Thymus (tissue), 14 donors: ENCODE data around the gene MC5R. TPM values are rescaled to one million over a fixed set of nuclear protein-coding genes. Genes with fewer than 3 reads are reported as not detected.
A peak's percentile ranks its signal among the peaks of the same experiment; 100 is the strongest.

Experiments
- DNase-seq, 9 donors: peaks; one replicate each; pipeline ENCODE4 v3.0.0-alpha.2; 2013; ENCODE audit warnings: low spot score in 9 of 9, low read depth in 6 of 9, missing footprints in 1 of 9
- H3K27ac ChIP-seq, 2 donors: one replicate each; pipeline ENCODE4 v1.5.1; 2013; ENCODE audit warnings: control low read depth in 1 of 2, low read depth in 1 of 2, low read length in 1 of 2, mild to moderate bottlenecking in 1 of 2, moderate library complexity in 1 of 2
- H3K27me3 ChIP-seq, 2 donors: one replicate each; pipeline ENCODE4 v1.5.1; 2013; ENCODE audit warnings: low read length in 1 of 2; ENCODE audit not compliant: control insufficient read depth in 2 of 2, insufficient read depth in 1 of 2
- H3K36me3 ChIP-seq, 2 donors: one replicate each; pipeline ENCODE4 v1.5.1; 2013; ENCODE audit warnings: low read length in 1 of 2, mild to moderate bottlenecking in 1 of 2, moderate library complexity in 1 of 2; ENCODE audit not compliant: control insufficient read depth in 2 of 2, insufficient read depth in 2 of 2
- H3K4me1 ChIP-seq, 2 donors: one replicate each; pipeline ENCODE4 v1.5.1; 2013; ENCODE audit warnings: low read length in 2 of 2; ENCODE audit not compliant: control insufficient read depth in 2 of 2, insufficient read depth in 2 of 2
- H3K4me3 ChIP-seq, 2 donors: one replicate each; pipeline ENCODE4 v1.5.1; 2013; ENCODE audit warnings: low read length in 2 of 2, control low read depth in 1 of 2, mild to moderate bottlenecking in 1 of 2
- H3K9me3 ChIP-seq, 2 donors: one replicate each; pipeline ENCODE4 v1.5.1; 2013; ENCODE audit warnings: low read length in 1 of 2, mild to moderate bottlenecking in 1 of 2; ENCODE audit not compliant: control insufficient read depth in 2 of 2, insufficient read depth in 1 of 2
- WGBS: extraction: QIAGEN DNeasy Blood & Tissue Kit; methylation state at CpG from one replicate; pipeline ENCODE4 v1.1.7; 2013; 5-methylcytosine and 5-hydroxymethylcytosine counted together
- long read RNA-seq, 10 donors: transcript quantifications; one replicate each; lab custom pipeline, GENCODE V29; 2026
- polyA plus RNA-seq: library from polyadenylated mRNA; stranded (reverse); fragments of 200-250 nt; gene quantifications from one replicate; pipeline ENCODE4 v1.2.3, GENCODE V29; 2013
- total RNA-seq: library from RNA; stranded (reverse); fragments of 120-200 nt; gene quantifications from one replicate; pipeline ENCODE4 v1.2.4, GENCODE V29; 2013
- donor health status: healthy.

MC5R gene
- total RNA-seq (0.61 TPM), polyA plus RNA-seq (0.27 TPM)
- long read RNA-seq, donor 1 = 0 reads
- long read RNA-seq, donor 2, partial matches to known transcripts = 0 of 1 reads
- long read RNA-seq, donor 2, other reads (novel, unspliced or antisense) = 0 of 1 reads
- long read RNA-seq, donor 3 = 0 reads
- long read RNA-seq, donor 4 = 0 reads
- long read RNA-seq, donor 5 = 0 reads
- long read RNA-seq, donor 6, partial matches to known transcripts = 0 of 1 reads
- long read RNA-seq, donor 6, other reads (novel, unspliced or antisense) = 0 of 1 reads
- long read RNA-seq, donor 7, partial matches to known transcripts = 0 of 1 reads
- long read RNA-seq, donor 7, other reads (novel, unspliced or antisense) = 0 of 1 reads
- long read RNA-seq, donor 8, partial matches to known transcripts = 0 of 1 reads
- long read RNA-seq, donor 8, other reads (novel, unspliced or antisense) = 0 of 1 reads
- long read RNA-seq, donor 9, partial matches to known transcripts = 0 of 1 reads
- long read RNA-seq, donor 9, other reads (novel, unspliced or antisense) = 0 of 1 reads
- long read RNA-seq, donor 10, partial matches to known transcripts = 0 of 1 reads
- long read RNA-seq, donor 10, other reads (novel, unspliced or antisense) = 0 of 1 reads

- Histone ChIP-seq H3K9me3 (peaks cover 0 to 3% of the 10 kb centered on the region in 2 donors), H3K4me3 (peak within 1 kb of the TSS in 1 of 2 donors; percentile 44), H3K27ac (no peak within 1 kb of the TSS), H3K27me3 (peaks cover 6 to 30% of the 10 kb centered on the region in 2 donors), H3K4me1 (peaks cover 0 to 5% of the 10 kb centered on the region in 2 donors), H3K36me3 (no peaks in the 10 kb centered on the region)
- 4% methylated on average over 54 of the region's 54 CpGs for WGBS
- peak in 8 of 9 donors; percentile 18 to 75 (median 52) for DNase-seq
These were observed at the start of gene MC5R for GRCh38 chr18:13823707-13824395. MC5R (plus strand) TSS chr18:13824149; CDS start chr18:13825766, 1,617 bp downstream.

GRCh38 chr18:13775058-13775457 lies 48.9 kb upstream of the MC5R start:
- Histone ChIP-seq H3K4me3 (no peak overlapping the region), H3K27me3 (no peaks in the 10 kb centered on the region), H3K36me3 (no peaks in the 10 kb centered on the region), H3K27ac (no peak overlapping the region), H3K4me1 (no peaks in the 10 kb centered on the region), H3K9me3 (no peaks in the 10 kb centered on the region)
- no peak for DNase-seq
- WGBS = 87% methylated on average over 3 of the region's 3 CpGs

GRCh38 chr18:13791181-13791580 lies 32.8 kb upstream of the MC5R start:
- H3K27ac ChIP-seq = no peak overlapping the region
- DNase-seq = no peak
- WGBS = 89% methylated on average over 7 of the region's 7 CpGs
- H3K9me3 ChIP-seq = no peaks in the 10 kb centered on the region
- H3K4me3 ChIP-seq = no peak overlapping the region
- no peaks in the 10 kb centered on the region for H3K4me1 ChIP-seq
- H3K27me3 ChIP-seq = peaks cover 0 to 2% of the 10 kb centered on the region in 2 donors
- no peaks in the 10 kb centered on the region for H3K36me3 ChIP-seq

GRCh38 chr18:13793819-13794218 lies 30.1 kb upstream of the MC5R start:
- WGBS = 53% methylated on average over 7 of the region's 7 CpGs

GRCh38 chr18:13796515-13796914 lies 27.4 kb upstream of the MC5R start:
- peaks cover 4 to 27% of the 10 kb centered on the region in 2 donors for H3K27me3 ChIP-seq
- H3K9me3 ChIP-seq = peaks cover 0 to 4% of the 10 kb centered on the region in 2 donors
- no peak overlapping the region for H3K4me3 ChIP-seq
- peaks cover 5 to 6% of the 10 kb centered on the region in 2 donors for H3K4me1 ChIP-seq
- no peak overlapping the region for H3K27ac ChIP-seq
- 90% methylated on average over 14 of the region's 14 CpGs for WGBS
- no peak for DNase-seq
- no peaks in the 10 kb centered on the region for H3K36me3 ChIP-seq

More at GRCh38 chr18:13793819-13794218, 30.1 kb upstream of the MC5R start:
- Histone ChIP-seq H3K27ac (no peak overlapping the region), H3K27me3 (peaks cover 0 to 11% of the 10 kb centered on the region in 2 donors), H3K9me3 (peaks cover 0 to 4% of the 10 kb centered on the region in 2 donors), H3K4me1 (no peaks in the 10 kb centered on the region), H3K36me3 (no peaks in the 10 kb centered on the region), H3K4me3 (no peak overlapping the region)
- peak in 1 of 9 donors; percentile 18 for DNase-seq

- no peak overlapping the region for H3K27ac ChIP-seq
- H3K4me1 ChIP-seq = peaks cover 5 to 6% of the 10 kb centered on the region in 2 donors
- peaks cover 4 to 31% of the 10 kb centered on the region in 2 donors for H3K27me3 ChIP-seq
- WGBS = 73% methylated on average over 3 of the region's 3 CpGs
- peaks cover 0 to 4% of the 10 kb centered on the region in 2 donors for H3K9me3 ChIP-seq
- no peak overlapping the region for H3K4me3 ChIP-seq
- no peak for DNase-seq
- H3K36me3 ChIP-seq = no peaks in the 10 kb centered on the region
These were observed 26.8 kb upstream of the MC5R start for GRCh38 chr18:13797157-13797611.

GRCh38 chr18:13799396-13799795 lies 24.6 kb upstream of the MC5R start:
- H3K4me1 ChIP-seq = peaks cover 5 to 6% of the 10 kb centered on the region in 2 donors
- no peaks in the 10 kb centered on the region for H3K36me3 ChIP-seq
- no peak overlapping the region for H3K4me3 ChIP-seq
- DNase-seq = no peak
- H3K27ac ChIP-seq = no peak overlapping the region
- peaks cover 0 to 4% of the 10 kb centered on the region in 2 donors for H3K9me3 ChIP-seq
- 97% methylated on average over 11 of the region's 11 CpGs for WGBS
- peaks cover 4 to 46% of the 10 kb centered on the region in 2 donors for H3K27me3 ChIP-seq

- peak in 8 of 9 donors; percentile 42 to 78 (median 62) for DNase-seq
- peaks cover 4 to 49% of the 10 kb centered on the region in 2 donors for H3K27me3 ChIP-seq
- H3K36me3 ChIP-seq = no peaks in the 10 kb centered on the region
- no peak overlapping the region for H3K27ac ChIP-seq
- peak overlapping the region in 1 of 2 donors; percentile 19 for H3K4me3 ChIP-seq
- 16% methylated on average over 30 of the region's 30 CpGs for WGBS
- H3K4me1 ChIP-seq = peaks cover 5 to 6% of the 10 kb centered on the region in 2 donors
- peaks cover 0 to 4% of the 10 kb centered on the region in 2 donors for H3K9me3 ChIP-seq
These were observed 23.3 kb upstream of the MC5R start for GRCh38 chr18:13800505-13801259.
